K562 (cell line): ENCODE measurements around the gene FGGY. TPM values are rescaled to one million over a fixed set of nuclear protein-coding genes. Genes with fewer than 3 reads are reported as not detected.

Experiments
- ATAC-seq: fragments of 200-7000 bp; cut with Tn5 transposase; 3 replicates; pipeline ENCODE4 v1.9.1; 2020; ENCODE audit warnings: moderate library complexity
- BruUV-seq: library from RNA; stranded (reverse); fragments of 400-500 nt; replicated peaks from 2 replicates; lab custom pipeline; 2021; lab: Mats Ljungman, UMichigan
- CTCF ChIA-PET: fragments of 300-600 bp; formaldehyde crosslinking; extraction: SDS; loops from one replicate; lab custom pipeline; 2021; ENCODE audit warnings: low intra/inter-chr PET ratio; lab: Yijun Ruan, JAX
- POLR2A ChIA-PET: fragments of 300-600, 350-650 bp; sonication (Branson Sonifier 250); formaldehyde crosslinking; extraction: SDS; loops from one replicate; lab custom pipeline; 2021; ENCODE audit warnings: antibody characterized with exemption, inconsistent platforms; lab: Yijun Ruan, JAX
- DNase-seq, 4 experiments: peaks; one replicate each; pipeline versions ENCODE4 v3.0.0 to v3.0.0-alpha.2; 2011 to 2018; ENCODE audit warnings: low spot score in 3 of 4, mixed read lengths in 3 of 4; ENCODE audit errors: extremely low read depth in 1 of 4
- FAIRE-seq: peaks from 2 replicates; lab custom pipeline; 2011; peaks lifted over from hg19 to GRCh38; lab: Jason Lieb, UNC
- H2AFZ ChIP-seq: 2 replicates; pipeline ENCODE4 v1.6.0; 2011; ENCODE audit warnings: low read depth, low read length, control low read depth, inconsistent platforms
- H3K27ac ChIP-seq: fragments of 200-600 bp; 3 replicates; pipeline ENCODE4 v1.8.0; 2011; ENCODE audit warnings: low read depth, mild to moderate bottlenecking, control low read depth, inconsistent platforms, low read length, moderate library complexity, mixed read lengths; ENCODE audit errors: extremely low read depth
- H3K27me3 ChIP-seq, 2 experiments: fragments of 300-600 bp in 1 of 2; 2 replicates in 1 of 2; 3 replicates in 1 of 2; pipeline versions ENCODE4 v1.6.0 to v1.8.0; 2011; ENCODE audit warnings: inconsistent platforms in 2 of 2, low read length in 2 of 2, mild to moderate bottlenecking in 1 of 2, mixed read lengths in 1 of 2, moderate library complexity in 1 of 2; ENCODE audit not compliant: control insufficient read depth in 2 of 2, insufficient read depth in 2 of 2
- H3K36me3 ChIP-seq: fragments of 300-600 bp; 3 replicates; pipeline ENCODE4 v1.8.0; 2011; ENCODE audit warnings: mild to moderate bottlenecking, low read length, inconsistent platforms; ENCODE audit not compliant: control insufficient read depth, insufficient read depth
- H3K4me1 ChIP-seq, 2 experiments: fragments of 200-600 bp in 1 of 2; replicated peaks in 1 of 2; 2 replicates in 1 of 2; 3 replicates in 1 of 2; pipeline versions ENCODE4 v1.5.1 to v1.8.0; 2011; ENCODE audit warnings: inconsistent platforms in 2 of 2, low read length in 2 of 2, mild to moderate bottlenecking in 1 of 2, mixed read lengths in 1 of 2, moderate library complexity in 1 of 2; ENCODE audit not compliant: control insufficient read depth in 2 of 2, insufficient read depth in 2 of 2
- H3K4me2 ChIP-seq: 2 replicates; pipeline ENCODE4 v1.6.1; 2011; ENCODE audit warnings: low read length, control low read depth, inconsistent platforms, mixed read lengths; ENCODE audit not compliant: insufficient read depth
- H3K4me3 ChIP-seq: fragments of 200-600 bp; sonication (generic), shearing (Covaris generic); 2 replicates; pipeline ENCODE4 v1.5.1; 2016; ENCODE audit warnings: control low read depth, inconsistent platforms
- H3K79me2 ChIP-seq: fragments of 200-600 bp; 3 replicates; pipeline ENCODE4 v1.8.0; 2011; ENCODE audit warnings: low read length, inconsistent platforms; ENCODE audit not compliant: control insufficient read depth, insufficient read depth
- H3K9ac ChIP-seq, 2 experiments: 2 replicates each; pipeline versions ENCODE4 v1.6.0 to v1.6.1; 2011; ENCODE audit warnings: low read depth in 2 of 2, low read length in 2 of 2, control low read depth in 1 of 2, inconsistent platforms in 1 of 2, mild to moderate bottlenecking in 1 of 2, mixed read lengths in 1 of 2; ENCODE audit not compliant: insufficient read depth in 1 of 2
- H3K9me1 ChIP-seq: one replicate; pipeline ENCODE4 v1.6.0; 2011; ENCODE audit warnings: inconsistent platforms, mild to moderate bottlenecking, low read length, moderate library complexity; ENCODE audit not compliant: control insufficient read depth, insufficient read depth
- H3K9me3 ChIP-seq: replicated peaks from 2 replicates; pipeline ENCODE4 v1.5.1; 2011; ENCODE audit warnings: low read depth, low read length, inconsistent platforms; ENCODE audit not compliant: control insufficient read depth, insufficient read depth
- H4K20me1 ChIP-seq: replicated peaks from 2 replicates; pipeline ENCODE4 v1.6.1; 2011; ENCODE audit warnings: low read length, inconsistent platforms, mixed read lengths; ENCODE audit not compliant: control insufficient read depth, insufficient read depth
- HDAC3 ChIP-seq: fragments of 450-650 bp; IDR thresholded peaks from 2 replicates; pipeline ENCODE4 v1.6.1; 2018; ENCODE audit warnings: borderline replicate concordance, mild to moderate bottlenecking, moderate library complexity; ENCODE audit not compliant: partially characterized antibody
- PTBP1 ChIP-seq: fragments of 200-400 bp; formaldehyde crosslinking; IDR thresholded peaks from 2 replicates; pipeline ENCODE4 v1.6.1; 2017; ENCODE audit warnings: low read depth, low read length
- SNIP1 ChIP-seq: fragments of 450-650 bp; IDR thresholded peaks from 2 replicates; pipeline ENCODE4 v1.7.1; 2017; ENCODE audit warnings: low read depth, mild to moderate bottlenecking
- TCF3 ChIP-seq: sonication (generic); formaldehyde crosslinking; IDR thresholded peaks from 2 replicates; pipeline ENCODE4 v1.4.0; 2020; ENCODE audit warnings: mild to moderate bottlenecking, missing genetic modification reagents
- ZNF324 ChIP-seq: fragments of 250-450 bp; sonication (Bioruptor Pico); IDR thresholded peaks from 2 replicates; pipeline ENCODE4 v1.4.0; 2020; ENCODE audit warnings: mild to moderate bottlenecking
- ZNF609 ChIP-seq: sonication (generic); formaldehyde crosslinking; IDR thresholded peaks from 2 replicates; pipeline ENCODE4 v1.8.1; 2023; ENCODE audit warnings: missing genetic modification reagents, mild to moderate bottlenecking, borderline replicate concordance
- WGBS: fragments of 100-300 bp; shearing (Covaris generic); methylation state at CpG from one replicate; pipeline ENCODE4 v1.1.6; 2016; ENCODE audit warnings: low coverage, mixed read lengths; ENCODE audit not compliant: insufficient coverage; ENCODE audit errors: missing lambda C conversion rate; 5-methylcytosine and 5-hydroxymethylcytosine counted together
- in situ Hi-C: fragments of 300-500 bp; cut with MboI; formaldehyde crosslinking; loops from 4 replicates; pipeline ENCODE4 v1.15.0; 2018; ENCODE audit warnings: inconsistent platforms, mixed read lengths
- intact Hi-C: fragments of 100-400 bp; cut with micrococcal nuclease; formaldehyde crosslinking; loops from 2 replicates; pipeline ENCODE4 v1.14.2; 2022
- polyA plus RNA-seq, 8 experiments: library from polyadenylated mRNA; depleted of rRNA in 4 of 8; stranded (reverse) in 5 of 8; unstranded in 3 of 8; fragments of >200 nt; fragmentation: Nextera tagmentation in 2 of 8; fragmentation: Illumina TruSeq in 1 of 8; extraction: Ambion mirVana in 2 of 8; extraction: Trizol in 1 of 8; gene quantifications; 2 replicates each; pipeline versions ENCODE4 v1.2.1 to v1.2.3, GENCODE V29; 2011 to 2014; ENCODE audit warnings: inconsistent platforms in 1 of 8, missing spikeins in 1 of 8
- total RNA-seq, 7 experiments: library from RNA; depleted of rRNA in 6 of 7; stranded (reverse); fragments of >200 nt in 6 of 7; fragmentation: Illumina TruSeq in 2 of 7; extraction: Trizol in 2 of 7; gene quantifications; 2 replicates each; pipeline versions ENCODE4 v1.2.1 to v1.2.3, GENCODE V29; 2011 to 2021; ENCODE audit warnings: low replicate concordance in 1 of 7

The FGGY gene
- total and polyA plus RNA-seq, 9 of the 15 experiments (the other 6 are each of a cell fraction or from before 2014, with no cell fraction given), result 9.7 to 19.2 (median 12.6) TPM

GRCh38 chr1:59317780-59318179 lies 20.9 kb downstream of the FGGY start:
- Histone ChIP-seq H3K9me1 (no peaks in the 10 kb centered on the region), H2AFZ (no peak overlapping the region), H3K36me3 (no peaks in the 10 kb centered on the region), H3K27me3 (peaks cover 0 to 7% of the 10 kb centered on the region in 2 experiments; a peak in 2 of 5 replicates), H3K79me2 (no peaks in the 10 kb centered on the region), H3K27ac (no peak overlapping the region), H3K4me1 (no peaks in the 10 kb centered on the region; a peak in 1 of 5 replicates), H3K9me3 (no peaks in the 10 kb centered on the region), H3K4me2 (no peak overlapping the region), H3K9ac (no peak overlapping the region), H4K20me1 (no peaks in the 10 kb centered on the region), H3K4me3 (no peak overlapping the region)
- 8% methylated on average over 2 of the region's 2 CpGs for WGBS
- ChIA-PET CTCF (no interaction called here), POLR2A (no interaction called here)
- DNase-seq (no peak), FAIRE-seq (no peak), ATAC-seq (no peak)
- no TSS peak for BruUV-seq
- intact Hi-C loops (no loop called here), in situ Hi-C loops (no loop called here)
- TF ChIP-seq ZNF324 (no peak), ZNF609 (CRISPR knock-in tag) (no peak), SNIP1 (no peak), PTBP1 (no peak), TCF3 (CRISPR knock-in tag) (no peak), HDAC3 (no peak)
- TF ChIP-seq, all 486 proteins: peak for 0
